GM21526 (cell line): ENCODE measurements around the gene SLC4A5.
"Not testable (repeated sequence)": the region's sequence is repeated elsewhere in the genome, so short reads cannot be mapped to it uniquely, and the experiment has no call there.

Experiments used
- ATAC-seq: cut with Tn5 transposase; IDR thresholded peaks from one replicate; pipeline ENCODE4 v1.9.1; 2021; ENCODE audit warnings: moderate library complexity; ENCODE audit not compliant: unreplicated experiment, low FRiP score

The SLC4A5 gene

DNA sequence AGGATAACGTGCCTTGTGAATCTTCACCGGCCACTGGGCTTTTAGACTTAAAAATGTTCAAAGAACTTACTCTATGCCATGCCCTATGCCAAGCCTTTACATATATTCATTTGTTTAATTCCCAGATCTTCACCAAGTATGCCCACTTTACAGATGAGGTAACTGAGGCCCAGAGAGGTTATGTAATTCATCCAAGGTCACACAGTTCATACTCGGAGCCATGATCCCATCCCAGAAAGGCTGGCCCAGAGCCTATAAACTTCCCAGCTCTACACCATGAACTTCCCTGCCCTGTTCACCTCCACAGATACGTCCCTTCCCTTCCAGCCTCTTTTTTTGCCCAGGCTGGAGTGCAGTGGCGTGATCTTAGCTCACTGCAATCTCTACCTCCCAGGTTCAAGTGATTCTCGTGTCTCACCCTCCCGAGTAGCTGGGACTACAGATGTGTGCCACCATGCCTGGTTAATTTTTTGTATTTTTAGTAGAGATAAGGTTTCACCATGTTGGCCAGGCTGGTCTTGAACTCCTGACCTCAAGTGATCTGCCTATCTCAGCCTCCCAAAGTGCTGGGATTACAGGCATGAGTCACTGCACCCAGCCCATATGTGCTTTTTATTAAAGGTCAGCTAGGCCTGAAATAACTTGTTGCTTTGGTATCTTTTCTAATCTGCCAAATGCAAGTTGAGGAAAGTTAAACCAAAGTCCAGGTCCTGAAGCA, 100.7 kb downstream of the SLC4A5 start:
- no peak for ATAC-seq

- ATAC-seq, result no peak
Measured at GRCh38 chr2:74239346-74239745, 103.9 kb downstream of the SLC4A5 start.

- no peak for ATAC-seq
Measured at GRCh38 chr2:74238879-74239278, 104.3 kb downstream of the SLC4A5 start.

DNA sequence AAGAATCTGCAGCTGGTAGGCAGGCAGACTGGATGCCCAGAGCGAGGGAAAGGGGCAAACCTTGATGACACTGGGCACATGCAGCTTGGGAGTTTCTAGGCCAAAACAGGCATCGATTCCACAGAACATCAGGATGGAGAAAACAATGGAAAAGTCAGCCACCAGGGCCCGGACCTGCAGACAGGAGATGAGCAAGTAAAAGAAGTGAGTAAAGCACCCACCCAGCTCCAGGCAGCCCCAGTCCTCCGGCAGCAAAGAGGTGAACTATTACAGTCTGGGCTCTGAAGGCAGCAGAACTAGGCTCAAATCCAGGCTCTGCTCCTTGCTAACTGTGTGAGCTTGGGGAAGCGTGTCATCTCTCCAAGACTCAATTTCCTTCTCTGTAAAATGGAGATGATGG, 108.2 kb downstream of the SLC4A5 start:
- no peak for ATAC-seq

DNA sequence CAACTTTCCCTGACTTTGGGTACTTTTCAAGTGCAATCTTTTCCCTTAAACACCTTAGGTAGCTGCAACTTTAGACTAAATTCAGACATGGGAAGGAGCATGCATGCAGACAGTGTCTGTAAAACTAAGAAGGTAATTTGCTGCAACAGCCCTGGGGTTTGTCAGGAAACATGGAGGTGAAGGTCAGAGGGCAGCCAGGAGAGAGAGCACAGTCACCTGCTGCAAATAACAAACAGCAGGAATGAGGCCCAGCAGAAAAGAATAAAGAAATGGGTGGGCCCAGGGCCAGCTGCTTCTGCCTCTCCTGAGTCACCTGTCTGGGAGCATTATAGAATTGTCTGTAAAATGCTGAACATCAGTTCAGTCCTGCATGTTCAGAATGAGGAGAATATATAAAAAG, 109.6 kb downstream of the SLC4A5 start:
- no peak for ATAC-seq

GRCh38 chr2:74232426-74232825, 110.8 kb downstream of the SLC4A5 start:
- ATAC-seq, result no peak

DNA sequence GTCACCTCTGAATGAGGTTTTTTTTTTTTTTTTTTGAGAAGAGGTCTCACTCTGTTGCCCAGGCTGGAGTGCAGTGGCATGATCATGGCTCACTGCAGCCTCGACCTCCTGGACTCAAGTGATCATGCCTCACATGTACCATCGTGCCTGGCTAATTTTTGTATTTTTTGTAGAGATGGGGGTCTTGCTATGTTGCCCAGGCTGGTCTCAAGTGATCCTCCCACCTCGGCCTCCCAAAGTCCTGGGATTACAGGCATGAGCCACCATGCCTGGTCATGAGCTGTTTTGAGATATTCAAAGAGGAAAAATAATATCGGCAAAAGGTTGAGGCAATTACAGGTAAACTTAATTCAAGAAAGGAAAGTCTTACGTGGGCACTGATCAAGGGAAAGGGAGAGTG, 113.4 kb downstream of the SLC4A5 start:
- ATAC-seq, result not testable (repeated sequence)

GRCh38 chr2:74228772-74229171, 114.4 kb downstream of the SLC4A5 start:
- ATAC-seq, result no peak

GRCh38 chr2:74227646-74228045, 115.6 kb downstream of the SLC4A5 start:
- no peak for ATAC-seq

DNA sequence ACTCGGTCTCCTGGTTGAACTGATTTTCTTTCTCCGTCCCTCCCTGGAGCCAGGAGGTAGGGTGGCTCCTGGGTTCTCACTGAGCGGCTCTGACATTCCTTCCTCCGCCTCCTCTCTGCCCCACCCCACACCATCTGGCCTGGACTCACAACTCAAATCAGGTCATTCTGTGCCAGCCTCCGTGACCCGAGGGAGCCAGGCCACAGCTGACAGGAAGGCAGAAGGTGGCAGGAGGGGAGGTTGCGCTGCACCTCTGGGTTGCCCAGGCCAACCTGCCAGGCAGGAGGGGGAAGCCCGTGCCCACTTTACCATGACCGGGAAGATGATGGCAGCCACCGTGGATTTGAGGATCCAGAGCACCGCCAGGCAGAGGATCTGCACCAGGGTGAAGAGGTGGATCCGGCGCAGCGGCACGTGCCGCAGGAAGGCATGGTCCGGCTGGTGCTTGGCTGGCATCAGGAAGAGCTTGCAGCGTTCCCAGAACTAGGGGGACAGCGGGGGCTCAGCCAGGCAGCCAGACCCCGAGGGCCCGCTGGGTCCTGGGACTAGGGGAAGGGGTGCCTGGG, 116.5 kb downstream of the SLC4A5 start:
- no peak for ATAC-seq

GRCh38 chr2:74225698-74226459, 117.3 kb downstream of the SLC4A5 start:
- ATAC-seq, result no peak

GRCh38 chr2:74223941-74224770, 119.1 kb downstream of the SLC4A5 start:
- no peak for ATAC-seq

GRCh38 chr2:74222300-74222650, 120.9 kb downstream of the SLC4A5 start:
- ATAC-seq, result no peak

DNA sequence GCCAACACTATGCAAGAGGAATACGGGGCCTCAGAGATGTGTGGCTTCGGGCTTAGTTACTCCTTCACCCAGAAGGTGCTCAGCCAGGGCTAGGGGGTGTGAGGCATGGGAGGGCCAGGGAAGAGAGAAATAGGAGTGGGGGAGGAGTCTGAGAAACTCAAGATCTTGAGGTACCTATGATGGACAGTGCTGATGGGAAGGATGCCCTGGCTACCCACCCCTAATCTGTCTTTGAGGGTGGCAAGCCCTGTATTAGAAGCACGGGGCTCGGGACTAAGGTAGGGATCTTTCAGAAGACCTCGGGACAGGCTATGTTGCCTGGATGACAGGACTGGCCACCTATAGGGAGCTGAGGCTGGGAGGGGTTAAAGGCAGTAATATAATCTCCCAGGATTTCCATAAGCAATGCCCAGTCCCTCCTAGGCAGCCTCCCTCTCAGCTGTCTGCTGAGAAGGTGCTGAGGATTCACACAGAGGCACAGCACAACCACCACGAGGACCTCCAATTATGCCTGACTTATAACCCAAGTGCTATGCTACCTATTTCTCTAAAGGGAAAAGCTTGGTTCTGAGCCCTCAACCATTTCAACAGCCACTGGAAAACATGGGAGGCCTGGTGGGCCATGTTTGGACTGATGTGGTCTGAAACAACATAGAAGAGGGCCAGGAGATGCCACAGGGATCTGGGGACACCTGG, 121.5 kb downstream of the SLC4A5 start:
- no peak for ATAC-seq

DNA sequence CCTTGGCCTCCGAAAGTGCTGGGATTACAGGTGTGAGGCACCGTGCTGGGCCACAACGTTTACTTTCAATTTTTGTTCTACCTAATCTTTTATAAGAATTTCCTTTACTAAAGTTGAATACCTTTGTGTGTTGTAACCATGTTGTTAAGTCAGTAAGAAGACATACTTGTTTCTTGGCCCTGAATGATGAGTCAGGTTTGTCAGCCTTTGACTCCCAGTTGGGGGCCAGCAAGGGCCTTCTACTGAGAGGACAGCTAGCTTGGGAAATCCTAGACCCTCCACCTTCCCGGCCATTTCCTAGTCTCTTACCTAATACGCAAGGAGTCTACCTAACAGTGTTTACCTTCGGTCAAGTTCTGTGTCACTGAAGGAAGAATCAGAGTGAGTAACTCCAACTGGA, 122.1 kb downstream of the SLC4A5 start:
- no peak for ATAC-seq

GRCh38 chr2:74219846-74220486, 123.2 kb downstream of the SLC4A5 start:
- ATAC-seq, result no peak

- ATAC-seq, result no peak
Measured at GRCh38 chr2:74216642-74217041, 126.6 kb downstream of the SLC4A5 start.

GRCh38 chr2:74215771-74216170, 127.4 kb downstream of the SLC4A5 start:
- ATAC-seq, result not testable (repeated sequence)

- ATAC-seq, result no peak
Measured at GRCh38 chr2:74212702-74213410, 130.4 kb downstream of the SLC4A5 start.
